EL (cell line): Measurements from ENCODE around the gene PTPRN2.
"Not testable (repeated sequence)": the region's sequence is repeated elsewhere in the genome, so short reads cannot be mapped to it uniquely, and the experiment has no call there.

Experiments used
- DNase-seq: peaks from one replicate; pipeline ENCODE4 v3.0.0-alpha.2; 2016

The PTPRN2 gene

DNA sequence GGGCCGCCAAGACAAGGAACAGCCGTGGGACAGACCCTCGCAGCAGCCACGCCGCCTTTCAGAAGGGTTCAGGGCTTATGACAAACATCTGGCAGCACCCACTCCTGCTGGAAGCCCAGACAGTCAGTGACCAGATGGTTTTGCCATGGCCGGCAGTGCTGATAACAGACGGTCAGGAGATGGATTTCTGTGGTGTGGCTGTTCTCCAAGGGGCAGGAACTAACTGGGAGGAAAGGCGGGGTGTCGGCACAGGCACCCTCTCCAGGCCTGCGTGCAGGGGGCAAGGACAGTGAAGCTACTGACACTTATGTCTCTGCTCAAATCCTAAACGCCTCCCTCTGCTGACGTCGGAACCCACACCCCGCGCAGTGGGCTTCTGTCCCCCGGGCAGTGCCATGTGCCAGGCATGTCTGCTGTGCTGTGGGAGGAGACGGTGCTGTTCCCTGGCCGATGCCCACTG, 834.8 kb downstream of the PTPRN2 start:
- no peak for DNase-seq

DNA sequence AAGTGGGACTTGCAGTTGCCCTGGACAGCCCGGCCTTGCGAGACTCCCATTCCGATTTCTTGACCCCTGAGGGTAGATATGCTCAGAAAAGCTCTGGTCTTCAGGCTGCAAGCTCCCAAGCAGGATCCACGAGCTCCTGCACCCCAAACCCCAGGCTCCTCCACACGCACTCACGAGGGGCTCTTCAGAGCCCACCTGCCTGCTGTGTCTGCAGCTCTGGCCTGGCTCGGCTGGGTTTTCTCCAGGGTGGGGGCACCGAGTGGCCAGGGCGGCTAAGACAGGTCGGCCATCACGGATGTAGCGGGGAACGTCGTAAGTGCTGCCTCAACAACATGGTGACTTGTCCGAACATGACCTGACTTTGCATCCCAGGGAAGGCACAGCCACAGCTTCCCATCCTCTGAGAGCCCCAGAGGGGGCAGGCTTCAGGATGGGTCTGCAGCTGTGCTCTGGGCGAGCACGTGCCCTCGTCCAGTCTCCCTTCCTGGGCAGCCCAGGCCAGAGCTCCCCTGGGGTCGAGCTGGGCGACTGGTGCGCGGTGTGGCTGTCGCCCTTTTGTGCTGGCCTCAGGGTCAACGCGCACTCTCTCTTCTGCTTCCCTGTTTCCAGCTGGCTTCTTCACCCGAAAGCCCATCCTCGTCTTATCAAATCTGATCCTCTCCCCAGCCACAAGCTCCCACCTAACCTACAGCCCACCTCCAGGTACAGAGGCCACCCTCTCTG, 835.5 kb downstream of the PTPRN2 start:
- no peak for DNase-seq

DNA sequence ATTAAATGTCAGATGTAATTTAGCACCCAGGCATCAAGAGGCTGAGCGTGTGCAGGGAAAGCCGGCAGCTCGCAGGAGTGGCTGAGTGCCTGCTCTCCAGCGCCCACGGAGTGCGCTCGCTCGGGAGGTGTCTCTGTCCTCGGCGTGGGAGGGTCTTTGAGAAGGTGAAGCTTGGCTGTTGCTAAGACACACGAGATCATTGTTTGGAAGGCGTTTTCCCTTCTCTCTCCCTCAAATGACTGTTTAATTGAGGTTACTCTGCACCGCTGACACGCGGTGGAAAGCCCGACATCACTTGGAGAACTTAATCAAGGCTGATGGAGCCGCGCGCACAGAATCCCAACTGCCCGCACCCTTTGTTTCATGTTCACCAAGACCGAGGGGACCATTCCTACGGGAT, 836.2 kb downstream of the PTPRN2 start:
- DNase-seq = no peak

DNA sequence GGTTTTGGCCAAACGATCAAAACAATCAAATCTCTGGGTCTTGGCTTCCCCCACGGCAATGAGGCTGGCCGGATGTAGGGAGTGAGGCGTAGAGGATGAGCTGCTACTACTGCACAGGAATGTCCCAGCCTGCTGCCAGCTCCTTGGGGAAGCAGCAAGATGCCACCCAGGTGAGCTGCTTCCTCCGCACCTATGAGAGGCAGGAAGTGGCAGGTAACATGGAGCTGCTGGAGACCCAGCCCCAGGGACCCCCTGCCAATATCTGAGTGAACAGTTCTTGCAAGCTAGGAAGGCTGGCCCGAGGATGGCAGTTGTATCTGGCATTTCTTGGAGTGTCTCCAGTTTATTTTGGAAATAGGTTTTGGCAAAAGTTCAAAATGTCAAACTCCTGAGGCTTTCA, 837.3 kb downstream of the PTPRN2 start:
- no peak for DNase-seq

DNA sequence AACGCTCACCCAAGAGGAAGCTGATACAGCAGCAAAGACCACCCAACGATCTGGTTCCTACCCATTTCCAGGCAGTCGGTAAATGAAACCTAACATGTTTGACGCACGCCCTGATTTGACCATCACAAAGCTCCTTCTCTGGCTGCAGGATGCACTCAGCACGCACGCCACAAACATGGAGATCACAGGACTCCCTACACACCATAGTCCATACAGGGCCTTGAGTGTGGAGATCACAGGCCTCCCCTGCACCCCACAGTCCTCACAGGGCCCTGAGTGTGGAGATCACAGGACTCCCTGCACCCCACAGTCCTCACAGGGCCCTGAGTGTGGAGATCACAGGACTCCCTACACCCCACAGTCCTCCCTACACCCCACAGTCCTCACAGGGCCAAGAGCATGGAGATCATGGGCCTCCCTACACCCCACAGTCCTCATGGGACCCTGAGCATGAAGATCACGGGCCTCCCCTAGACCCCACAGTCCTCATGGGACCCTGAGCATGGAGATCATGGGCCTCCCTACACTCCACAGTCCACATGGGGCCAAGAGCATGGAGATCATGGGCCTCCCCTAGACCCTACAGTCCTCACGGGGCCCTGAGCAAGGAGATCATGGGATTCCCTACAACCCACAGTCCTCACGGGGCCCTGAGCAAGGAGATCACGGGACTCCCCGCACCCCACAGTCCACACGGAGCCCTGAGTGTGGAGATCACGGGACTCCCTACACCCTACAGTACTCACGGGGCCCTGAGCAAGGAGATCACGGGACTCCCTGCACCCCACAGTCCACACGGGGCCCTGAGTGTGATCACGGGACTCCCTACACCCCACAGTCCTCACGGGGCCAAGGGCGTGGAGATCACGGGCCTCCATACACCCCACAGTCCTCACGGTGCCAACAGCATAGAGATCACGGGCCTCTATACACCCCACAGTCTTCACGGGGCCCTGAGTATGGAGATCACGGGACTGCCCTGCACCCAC, 841.6 kb downstream of the PTPRN2 start:
- no peak for DNase-seq

DNA sequence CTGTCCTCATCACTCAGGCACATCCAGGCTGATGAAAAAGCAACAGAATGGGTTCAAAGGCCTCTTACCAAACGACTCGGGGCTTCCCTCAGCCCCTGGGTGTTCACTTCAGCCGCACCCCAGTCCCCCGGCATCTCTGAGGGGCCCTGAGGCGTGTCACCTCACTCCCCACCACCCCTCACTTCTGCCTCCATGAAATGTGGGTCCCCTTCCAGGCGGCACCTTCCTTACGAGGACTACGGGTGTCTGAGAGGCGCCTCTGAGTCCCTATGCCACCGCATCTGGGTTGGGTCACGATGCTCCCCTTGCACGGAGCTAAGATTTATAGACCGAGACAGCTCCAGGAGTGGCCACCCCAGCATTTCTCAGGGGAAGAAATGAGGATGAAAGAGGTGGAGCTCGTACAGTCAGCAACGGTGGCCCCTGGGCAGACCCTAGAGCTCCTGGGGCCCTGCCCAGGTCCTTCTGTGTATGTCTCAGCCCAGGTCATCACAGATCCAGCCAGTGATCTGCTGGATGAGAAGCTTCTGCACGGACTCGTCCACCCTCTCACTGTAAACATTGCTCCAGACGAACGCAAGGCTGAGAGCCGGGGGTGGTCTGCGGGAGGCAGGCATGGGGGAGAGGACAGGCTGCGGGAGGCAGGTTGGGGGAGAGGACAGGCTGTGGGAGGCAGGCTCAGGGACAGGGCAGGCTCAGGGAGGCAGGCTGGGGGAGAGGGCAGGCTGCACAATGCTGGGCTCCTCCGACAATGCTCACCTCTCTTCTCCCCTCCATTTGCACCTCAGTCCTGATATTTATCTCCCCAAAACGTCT, 842.6 kb downstream of the PTPRN2 start:
- no peak for DNase-seq

DNA sequence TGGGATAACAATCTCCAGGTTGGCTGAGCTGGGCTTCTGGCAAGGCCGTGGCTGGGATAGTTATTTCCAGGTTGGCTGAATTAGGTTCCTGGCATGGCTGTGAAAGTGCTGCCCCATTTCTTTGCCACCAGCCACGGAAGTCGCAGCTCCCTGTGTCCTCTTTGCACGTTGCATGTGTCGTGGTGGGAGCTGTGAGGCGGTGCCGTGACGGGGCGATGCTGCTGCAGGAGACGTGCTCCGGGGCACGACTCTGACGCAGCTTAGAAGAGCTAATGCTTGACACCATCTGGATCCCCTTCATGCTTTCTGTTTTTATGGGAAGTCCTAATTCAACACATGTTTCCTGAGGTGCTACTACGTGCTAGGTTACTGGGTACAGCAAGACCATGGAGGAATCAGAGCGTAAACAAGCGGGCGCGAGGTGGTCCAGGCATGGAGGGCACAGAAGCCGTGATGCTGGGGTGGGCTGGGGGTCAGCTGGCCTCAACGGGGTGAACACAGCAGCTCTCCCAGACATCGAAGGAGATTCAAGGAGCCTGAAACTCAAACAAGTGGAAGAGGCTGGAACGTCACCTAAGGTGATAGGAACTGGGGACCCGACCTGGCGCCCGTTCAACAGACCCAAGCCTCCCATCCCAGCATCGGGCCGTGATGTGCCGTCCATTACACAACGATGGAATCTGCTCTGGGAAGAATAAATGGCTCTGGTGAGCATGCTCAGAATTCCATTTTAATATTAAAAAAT, 843.7 kb downstream of the PTPRN2 start:
- no peak for DNase-seq

DNA sequence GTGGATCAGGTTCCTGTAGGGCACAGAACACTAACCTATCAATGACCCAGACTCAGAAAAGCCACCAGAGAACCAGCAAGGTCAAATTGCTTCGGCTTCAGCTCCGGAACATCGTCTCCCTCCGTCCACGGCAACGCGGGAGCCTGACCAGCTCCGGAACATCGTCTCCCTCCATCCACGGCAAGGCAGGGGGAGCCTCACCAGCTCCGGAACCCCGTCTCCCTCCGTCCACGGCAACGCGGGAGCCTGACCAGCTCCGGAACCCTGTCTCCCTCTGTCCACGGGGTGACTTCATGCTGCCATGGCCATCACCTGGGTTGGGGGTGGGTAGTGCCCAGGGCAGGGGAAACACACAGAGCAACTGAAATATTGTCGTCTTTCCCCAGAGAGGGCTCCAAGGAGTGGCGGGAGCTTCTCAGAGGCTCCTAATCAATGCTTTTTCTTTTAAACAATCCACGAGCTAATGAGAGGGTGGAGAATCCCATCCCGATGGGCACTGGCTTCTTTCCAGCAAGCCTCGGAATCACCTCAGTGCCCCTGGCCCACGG, 847.3 kb downstream of the PTPRN2 start:
- no peak for DNase-seq

DNA sequence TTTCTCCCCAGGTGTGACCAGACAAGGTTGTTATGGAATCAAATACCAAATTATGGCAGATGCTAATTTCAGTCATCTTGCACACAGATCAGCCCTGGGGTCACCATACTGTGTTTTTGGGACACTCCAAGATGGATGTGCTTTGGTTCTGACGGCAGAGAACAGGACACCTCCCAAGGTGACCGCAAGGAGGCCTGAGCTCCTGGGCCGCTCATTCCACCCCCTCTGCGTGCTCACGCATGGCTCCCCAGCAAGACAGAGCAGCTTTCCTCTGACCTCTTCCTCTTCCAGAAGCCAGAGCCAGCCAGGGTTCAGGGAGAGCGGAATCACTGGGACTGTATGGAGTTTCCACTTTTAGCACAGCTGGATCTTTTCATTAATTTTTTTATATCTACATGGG, 848.0 kb downstream of the PTPRN2 start:
- no peak for DNase-seq

DNA sequence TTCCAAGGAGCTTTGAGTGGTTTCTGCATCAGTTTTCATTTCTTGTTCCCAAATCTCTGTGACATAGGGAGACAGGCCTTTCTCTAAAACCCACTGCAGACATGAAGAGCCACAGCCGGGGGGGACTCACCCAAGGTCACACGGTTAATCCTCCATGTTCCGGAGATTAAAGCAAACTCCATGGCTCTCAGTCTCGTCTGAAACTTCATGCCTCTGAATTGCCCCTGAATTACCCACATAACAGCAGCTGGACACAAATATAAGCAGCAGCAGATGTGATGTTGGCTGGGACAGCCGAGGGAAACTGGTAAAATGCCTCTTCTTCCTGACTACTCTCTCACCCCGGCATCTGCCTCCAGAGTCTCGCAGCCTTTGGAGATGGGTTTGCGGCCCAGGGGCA, 848.6 kb downstream of the PTPRN2 start:
- no peak for DNase-seq

DNA sequence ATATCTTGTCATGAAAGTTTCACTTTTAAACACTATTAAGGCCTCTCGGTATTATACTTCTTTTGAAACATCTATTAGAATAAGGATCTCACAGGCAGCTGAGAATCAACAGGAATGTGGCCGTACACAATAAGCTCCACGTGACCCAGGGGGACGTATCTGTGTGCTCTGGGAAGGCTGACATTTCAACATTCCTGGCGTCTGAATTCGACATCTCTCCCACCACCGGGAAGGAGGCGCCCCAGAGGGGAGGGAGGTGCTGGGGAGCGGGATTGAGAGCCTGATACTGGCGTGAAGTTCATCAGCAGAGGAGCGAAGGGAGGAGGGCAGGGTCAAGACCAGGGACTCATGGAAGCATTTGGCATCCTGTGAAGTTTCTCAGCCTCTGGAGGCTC, 849.6 kb downstream of the PTPRN2 start:
- DNase-seq = no peak

DNA sequence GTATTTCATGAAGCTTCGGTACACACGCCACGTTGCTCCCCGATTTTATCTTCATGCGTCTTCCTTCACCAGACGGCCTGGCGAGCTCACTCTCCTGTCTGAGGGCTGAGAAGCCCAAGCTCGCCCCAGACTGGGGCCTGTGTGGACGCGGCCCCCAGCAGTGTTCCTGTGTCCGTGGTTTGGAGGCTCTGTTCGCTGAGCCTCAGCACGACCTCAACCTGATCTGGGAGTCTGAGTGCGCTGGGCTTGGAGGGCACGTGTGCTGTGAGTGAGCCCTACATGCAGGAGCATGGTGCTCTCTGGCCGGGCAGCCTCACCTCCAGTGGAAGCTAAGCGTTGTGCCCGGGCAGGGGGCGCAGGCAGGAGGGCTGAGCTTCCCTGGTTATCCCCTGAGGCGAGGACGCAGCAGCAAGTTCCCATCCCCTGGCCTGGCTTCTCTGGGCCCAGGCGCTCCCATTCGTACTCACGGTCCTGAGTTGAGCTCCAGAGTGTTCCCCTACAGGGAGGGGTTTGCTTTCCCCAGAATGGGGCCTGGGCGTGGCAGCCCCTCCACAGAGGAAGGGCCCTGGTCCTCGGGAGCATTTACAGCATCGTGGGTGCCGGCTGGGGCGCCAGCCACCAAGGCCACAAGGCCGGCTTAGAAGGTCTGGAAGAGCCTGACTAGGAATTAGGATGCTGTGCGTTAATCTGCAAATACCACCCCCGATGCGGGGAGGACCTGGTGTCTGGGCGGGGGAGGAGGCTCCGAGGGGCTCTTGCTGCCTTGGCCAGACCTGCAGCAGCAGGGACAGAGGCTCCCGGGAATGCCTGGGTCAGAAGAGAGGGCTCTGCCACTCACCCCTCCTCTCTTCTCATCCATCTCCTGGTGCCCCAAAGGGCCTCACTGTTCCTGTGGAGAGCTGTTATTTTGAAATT, 850.2 kb downstream of the PTPRN2 start:
- no peak for DNase-seq

DNA sequence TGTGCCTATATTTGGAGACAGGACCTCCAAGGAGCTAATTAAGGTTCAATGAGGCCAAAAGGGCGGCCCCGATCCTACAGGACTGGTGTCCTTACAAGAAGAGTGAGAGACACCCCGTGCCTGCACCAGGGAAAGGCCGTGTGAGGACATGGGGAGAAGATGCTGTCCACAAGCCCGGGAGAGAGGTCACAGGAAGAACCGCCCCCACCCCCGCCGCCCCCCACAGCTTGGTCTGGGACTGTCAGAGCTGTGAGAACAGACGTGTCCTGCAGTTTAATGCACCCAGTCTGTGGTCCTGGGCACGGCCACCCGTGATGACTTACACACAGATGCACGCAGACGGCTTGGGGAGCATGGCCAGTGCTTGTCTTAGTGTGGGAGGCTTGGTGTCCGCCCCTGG, 851.3 kb downstream of the PTPRN2 start:
- no peak for DNase-seq

DNA sequence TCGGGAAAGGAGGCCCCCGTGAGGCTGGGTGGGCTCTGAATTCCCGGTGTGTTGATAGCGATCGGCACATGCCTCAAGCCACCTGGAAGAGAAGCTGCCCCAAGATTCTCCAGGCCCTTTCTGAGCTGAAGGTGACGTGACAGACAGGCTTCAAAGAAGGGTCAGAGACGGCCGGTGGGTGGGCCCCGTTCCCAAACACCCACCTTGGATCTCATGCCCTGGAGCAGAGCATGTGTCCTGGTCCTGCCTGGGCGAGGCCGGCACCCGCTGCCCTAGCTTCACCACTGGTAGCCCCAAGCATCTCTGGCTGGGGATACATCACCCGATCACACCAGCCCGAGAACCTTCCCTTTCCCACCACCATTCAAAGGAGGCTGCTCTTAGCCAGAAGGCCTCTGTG, 851.8 kb downstream of the PTPRN2 start:
- no peak for DNase-seq

DNA sequence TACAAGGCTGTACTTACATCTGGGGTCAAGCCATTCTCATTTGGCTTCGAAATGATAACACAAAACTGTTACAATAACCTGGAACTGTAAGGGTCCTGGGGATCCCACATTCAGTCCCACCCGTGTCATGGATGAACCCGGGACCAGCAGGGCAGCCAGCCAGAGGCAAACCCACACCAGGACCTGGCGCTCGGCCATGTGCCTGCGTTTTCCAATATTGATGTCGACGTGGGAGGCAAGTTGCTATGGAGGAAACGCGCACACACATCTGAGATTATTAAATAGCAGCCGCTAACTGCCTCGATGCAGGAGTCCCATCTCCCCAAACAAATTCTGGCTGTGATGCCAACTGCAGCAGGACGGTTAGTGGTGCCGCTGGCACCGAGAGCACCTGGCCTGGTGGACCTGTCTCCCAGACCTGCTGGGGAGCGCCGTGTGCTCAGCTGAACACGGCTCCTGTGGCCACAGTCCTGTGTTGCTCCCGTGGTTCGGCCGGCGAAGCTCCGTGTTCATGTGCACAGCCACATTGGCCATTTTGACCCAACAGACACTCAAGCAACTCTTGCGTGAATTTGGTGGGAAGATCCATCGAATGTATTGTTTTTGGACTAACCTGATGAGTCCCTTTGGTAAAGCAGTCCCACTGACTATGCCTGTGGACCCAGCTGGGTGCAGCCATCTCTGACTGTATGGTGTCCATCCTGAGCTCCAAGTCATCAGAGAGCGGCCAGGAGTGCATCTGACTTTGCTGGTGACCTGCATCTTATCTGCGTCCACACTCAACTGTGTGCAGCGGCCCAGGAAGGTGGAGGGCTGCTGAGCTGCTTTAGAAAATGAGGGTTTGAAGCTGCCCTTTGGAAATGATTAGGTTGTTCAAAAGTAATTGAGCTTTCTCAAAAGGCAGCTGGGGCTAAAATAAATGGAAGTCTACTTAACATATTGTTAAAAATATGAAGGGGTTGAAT, 852.7 kb downstream of the PTPRN2 start:
- no peak for DNase-seq

DNA sequence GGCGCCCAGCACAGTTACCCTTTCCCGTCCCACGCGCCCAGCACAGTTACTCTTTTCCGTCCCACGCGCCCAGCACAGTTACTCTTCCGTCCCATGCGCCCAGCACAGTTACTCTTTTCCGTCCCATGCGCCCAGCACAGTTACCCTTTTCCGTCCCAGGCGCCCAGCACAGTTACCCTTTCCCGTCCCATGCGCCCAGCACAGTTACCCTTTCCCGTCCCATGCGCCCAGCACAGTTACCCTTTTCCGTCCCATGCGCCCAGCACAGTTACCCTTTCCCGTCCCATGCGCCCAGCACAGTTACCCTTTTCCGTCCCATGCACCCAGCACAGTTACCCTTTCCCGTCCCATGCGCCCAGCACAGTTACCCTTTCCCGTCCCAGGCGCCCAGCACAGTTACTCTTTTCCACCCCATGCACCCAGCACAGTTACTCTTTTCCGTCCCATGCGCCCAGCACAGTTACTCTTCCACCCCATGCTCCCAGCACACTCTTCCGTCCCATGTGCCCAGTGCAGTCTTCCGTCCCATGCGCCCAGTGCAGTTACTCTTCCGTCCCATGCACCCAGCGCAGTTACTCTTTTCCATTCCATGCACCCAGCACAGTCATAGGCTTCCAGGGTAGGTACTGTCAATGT, 853.7 kb downstream of the PTPRN2 start:
- not testable (repeated sequence) for DNase-seq

DNA sequence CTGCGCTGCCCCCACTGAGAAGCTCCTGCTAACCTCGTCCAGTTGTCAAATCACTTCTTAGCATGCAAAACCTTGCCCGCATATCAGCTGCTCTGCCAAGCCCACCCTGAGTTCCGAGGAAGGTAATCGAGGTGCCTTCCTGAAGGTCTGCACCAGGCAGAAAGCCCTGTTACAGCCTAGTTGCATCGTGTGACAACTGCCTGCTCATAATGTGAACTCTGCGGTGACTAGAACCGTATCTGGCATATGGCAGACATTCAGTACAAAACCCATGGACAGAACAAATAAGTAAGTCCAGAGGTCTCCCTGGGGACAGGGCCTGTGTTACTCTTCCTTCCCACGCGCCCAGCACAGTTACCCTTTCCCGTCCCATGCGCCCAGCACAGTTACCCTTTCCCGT, 856.5 kb downstream of the PTPRN2 start:
- no peak for DNase-seq

DNA sequence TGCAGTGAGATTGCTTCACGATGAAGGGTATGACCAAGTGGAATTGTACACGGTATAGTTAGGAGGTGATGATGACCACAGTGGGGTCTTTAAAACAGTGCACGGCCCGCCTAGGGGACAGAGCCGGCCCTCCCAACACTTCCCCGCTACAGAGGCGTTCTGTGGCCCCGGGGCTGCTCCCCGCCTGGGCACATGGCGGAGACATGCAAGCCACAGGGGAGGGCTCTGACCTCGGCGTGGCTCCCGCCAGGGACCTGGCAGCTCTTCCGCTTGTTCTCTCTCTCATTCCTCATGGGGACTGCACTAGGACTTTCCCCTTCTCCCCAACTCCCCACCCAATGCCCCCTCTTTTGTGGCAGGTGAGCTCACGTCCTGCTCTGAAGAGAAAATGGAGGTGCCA, 857.0 kb downstream of the PTPRN2 start:
- DNase-seq = no peak

DNA sequence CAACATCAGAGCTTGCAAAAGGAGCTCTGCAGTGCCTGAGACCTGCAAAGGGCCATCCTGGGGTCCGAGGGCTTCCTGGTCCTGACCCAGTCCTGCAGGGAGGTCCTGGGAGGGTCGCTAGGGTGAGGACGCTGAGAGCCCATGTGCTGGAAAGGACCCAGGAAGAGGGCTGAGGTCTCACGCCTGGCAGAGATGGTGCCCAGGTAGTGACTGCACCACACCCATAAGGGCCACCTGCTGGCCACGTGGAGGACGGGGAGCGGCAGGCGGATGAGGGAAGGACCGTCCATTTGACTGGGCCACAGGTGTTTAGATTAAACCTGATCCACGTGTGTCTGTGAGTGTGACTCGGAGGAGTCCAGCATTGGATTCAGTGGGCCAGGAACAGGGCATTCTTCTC, 858.1 kb downstream of the PTPRN2 start:
- DNase-seq = no peak
